Endodermal cell (in vitro differentiated cells): ENCODE data around the gene RXRA. TPM values are rescaled to one million over a fixed set of nuclear protein-coding genes. Genes with fewer than 3 reads are reported as not detected.

Experiments used
- DNase-seq: peaks from one replicate; pipeline ENCODE4 v3.0.0-alpha.2; 2017
- H3K27ac ChIP-seq: 2 replicates; pipeline ENCODE4 v1.5.1; 2013; ENCODE audit warnings: mild to moderate bottlenecking, low read depth, low read length, moderate library complexity
- H3K27me3 ChIP-seq: 2 replicates; pipeline ENCODE4 v1.6.1; 2013; ENCODE audit warnings: mild to moderate bottlenecking, low read length, moderate library complexity; ENCODE audit not compliant: insufficient read depth, control insufficient read depth, poor library complexity, severe bottlenecking
- H3K36me3 ChIP-seq: 2 replicates; pipeline ENCODE4 v1.7.0; 2013; ENCODE audit warnings: mild to moderate bottlenecking, low read length, moderate library complexity; ENCODE audit not compliant: control insufficient read depth, insufficient read depth
- H3K4me1 ChIP-seq: one replicate; pipeline ENCODE4 v1.7.0; 2013; ENCODE audit warnings: low read length; ENCODE audit not compliant: control insufficient read depth, insufficient read depth
- H3K4me3 ChIP-seq: 2 replicates; pipeline ENCODE4 v1.5.1; 2013; ENCODE audit warnings: mild to moderate bottlenecking, low read length, moderate library complexity
- H3K9ac ChIP-seq: 2 replicates; pipeline ENCODE4 v1.6.1; 2013; ENCODE audit warnings: mild to moderate bottlenecking, low read length, moderate library complexity; ENCODE audit not compliant: poor library complexity, severe bottlenecking; ENCODE audit errors: extremely low read depth
- H3K9me3 ChIP-seq: 2 replicates; pipeline ENCODE4 v1.6.1; 2013; ENCODE audit warnings: mild to moderate bottlenecking, low read length, moderate library complexity; ENCODE audit not compliant: control insufficient read depth
- H3K27ac Mint-ChIP-seq: 2 replicates; pipeline ENCODE4 v1.8.0; 2020; ENCODE audit warnings: mixed read lengths
- H3K27me3 Mint-ChIP-seq: 2 replicates; pipeline ENCODE4 v1.8.0; 2021; ENCODE audit warnings: mild to moderate bottlenecking, mixed read lengths; ENCODE audit not compliant: insufficient read depth
- H3K36me3 Mint-ChIP-seq: 2 replicates; pipeline ENCODE4 v1.8.0; 2020; ENCODE audit warnings: low read depth, mixed read lengths
- H3K4me1 Mint-ChIP-seq: 2 replicates; pipeline ENCODE4 v1.8.0; 2020; ENCODE audit warnings: mixed read lengths
- H3K4me3 Mint-ChIP-seq: 2 replicates; pipeline ENCODE4 v1.8.0; 2020; ENCODE audit warnings: mild to moderate bottlenecking, moderate library complexity, mixed read lengths
- H3K9me3 Mint-ChIP-seq: 2 replicates; pipeline ENCODE4 v1.8.0; 2020; ENCODE audit warnings: mild to moderate bottlenecking, mixed read lengths
- WGBS, 2 experiments: methylation state at CpG; one replicate each; pipeline versions ENCODE4 v1.1.5 to v1.1.7; 2013; ENCODE audit warnings: missing lambda C conversion rate in 2 of 2, mixed read lengths in 1 of 2; ENCODE audit not compliant: insufficient coverage in 1 of 2, insufficient read length in 1 of 2; 5-methylcytosine and 5-hydroxymethylcytosine counted together
- total RNA-seq, 2 donors: library from RNA; stranded (reverse); fragmentation: NEBNext Ultra II Directional in 1 of 2; extraction: Animal tissue kit (Norgen Biotek cat#: 25700) in 1 of 2; gene quantifications; 2 replicates in 1 of 2; 3 replicates in 1 of 2; pipeline ENCODE4 v1.2.1, GENCODE V29; 2021
- TF ChIP-seq, protein P1 (sequence below): fragments of 200-600 bp; sonication (generic); conservative IDR thresholded peaks from 2 replicates; pipeline ENCODE4 v1.5.0; 2021; ENCODE audit warnings: antibody characterized with exemption, mild to moderate bottlenecking

The RXRA gene
- total RNA-seq, 2 donors from 2014 or later = 58.3 to 70.6 TPM

DNA sequence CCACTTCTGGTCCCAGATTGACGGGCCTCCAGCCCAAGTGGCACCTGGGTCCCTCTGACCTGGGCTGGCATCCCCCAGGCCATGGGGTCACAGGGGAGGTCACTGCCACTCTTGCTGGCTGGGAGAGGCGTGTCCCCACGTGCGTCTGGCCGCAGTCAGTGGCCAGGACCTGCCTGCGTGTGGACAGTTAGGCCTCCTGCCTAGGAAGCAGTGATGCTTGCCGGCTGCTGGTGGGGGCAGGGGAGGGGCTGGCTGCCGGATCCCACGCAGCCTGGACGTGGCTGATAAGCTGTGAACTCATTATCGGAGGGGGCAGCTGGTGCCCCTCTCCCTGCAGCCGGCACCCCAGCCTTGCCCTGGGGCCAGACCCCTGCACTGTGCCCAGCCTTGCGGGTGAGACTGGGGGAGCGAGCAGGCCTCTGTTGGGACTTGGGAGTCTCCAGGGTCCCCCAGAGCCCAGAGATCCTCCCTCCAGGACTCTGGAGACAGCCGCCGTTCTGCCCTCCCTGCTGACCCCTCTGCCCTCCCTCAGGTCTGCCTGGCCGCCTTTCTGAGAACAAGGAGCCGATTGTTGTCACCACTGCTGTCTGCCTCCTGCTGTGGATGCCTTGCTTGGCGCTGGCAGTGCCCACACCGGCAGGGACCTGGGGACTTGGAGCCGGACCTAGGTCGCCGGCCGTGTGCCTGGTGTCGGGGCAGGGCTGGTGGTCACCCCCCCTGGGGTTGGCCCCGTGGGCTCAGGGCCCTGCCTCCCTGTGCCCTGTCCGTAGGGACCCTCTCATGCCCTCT lies 12.3 kb downstream of the RXRA start:
- TF ChIP-seq, protein P1, sequence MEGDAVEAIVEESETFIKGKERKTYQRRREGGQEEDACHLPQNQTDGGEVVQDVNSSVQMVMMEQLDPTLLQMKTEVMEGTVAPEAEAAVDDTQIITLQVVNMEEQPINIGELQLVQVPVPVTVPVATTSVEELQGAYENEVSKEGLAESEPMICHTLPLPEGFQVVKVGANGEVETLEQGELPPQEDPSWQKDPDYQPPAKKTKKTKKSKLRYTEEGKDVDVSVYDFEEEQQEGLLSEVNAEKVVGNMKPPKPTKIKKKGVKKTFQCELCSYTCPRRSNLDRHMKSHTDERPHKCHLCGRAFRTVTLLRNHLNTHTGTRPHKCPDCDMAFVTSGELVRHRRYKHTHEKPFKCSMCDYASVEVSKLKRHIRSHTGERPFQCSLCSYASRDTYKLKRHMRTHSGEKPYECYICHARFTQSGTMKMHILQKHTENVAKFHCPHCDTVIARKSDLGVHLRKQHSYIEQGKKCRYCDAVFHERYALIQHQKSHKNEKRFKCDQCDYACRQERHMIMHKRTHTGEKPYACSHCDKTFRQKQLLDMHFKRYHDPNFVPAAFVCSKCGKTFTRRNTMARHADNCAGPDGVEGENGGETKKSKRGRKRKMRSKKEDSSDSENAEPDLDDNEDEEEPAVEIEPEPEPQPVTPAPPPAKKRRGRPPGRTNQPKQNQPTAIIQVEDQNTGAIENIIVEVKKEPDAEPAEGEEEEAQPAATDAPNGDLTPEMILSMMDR = no peak
- Mint-ChIP-seq H3K9me3 (no peaks in the 10 kb centered on the region), H3K36me3 (no peaks in the 10 kb centered on the region), H3K27ac (no peak overlapping the region), H3K4me3 (no peak overlapping the region), H3K27me3 (no peaks in the 10 kb centered on the region), H3K4me1 (peaks cover 15% of the 10 kb centered on the region)
- H3K36me3 ChIP-seq = no peaks in the 10 kb centered on the region
- 85 to 89% methylated on average over 20 to 27 of the region's 27 CpGs for WGBS, 2 experiments
- no peaks in the 10 kb centered on the region for H3K9me3 ChIP-seq
- DNase-seq = no peak
- no peak overlapping the region for H3K4me3 ChIP-seq
- no peaks in the 10 kb centered on the region for H3K27me3 ChIP-seq
- peak overlapping the region; percentile 12 for H3K27ac ChIP-seq
- H3K4me1 ChIP-seq = no peaks in the 10 kb centered on the region
- no peak overlapping the region for H3K9ac ChIP-seq

DNA sequence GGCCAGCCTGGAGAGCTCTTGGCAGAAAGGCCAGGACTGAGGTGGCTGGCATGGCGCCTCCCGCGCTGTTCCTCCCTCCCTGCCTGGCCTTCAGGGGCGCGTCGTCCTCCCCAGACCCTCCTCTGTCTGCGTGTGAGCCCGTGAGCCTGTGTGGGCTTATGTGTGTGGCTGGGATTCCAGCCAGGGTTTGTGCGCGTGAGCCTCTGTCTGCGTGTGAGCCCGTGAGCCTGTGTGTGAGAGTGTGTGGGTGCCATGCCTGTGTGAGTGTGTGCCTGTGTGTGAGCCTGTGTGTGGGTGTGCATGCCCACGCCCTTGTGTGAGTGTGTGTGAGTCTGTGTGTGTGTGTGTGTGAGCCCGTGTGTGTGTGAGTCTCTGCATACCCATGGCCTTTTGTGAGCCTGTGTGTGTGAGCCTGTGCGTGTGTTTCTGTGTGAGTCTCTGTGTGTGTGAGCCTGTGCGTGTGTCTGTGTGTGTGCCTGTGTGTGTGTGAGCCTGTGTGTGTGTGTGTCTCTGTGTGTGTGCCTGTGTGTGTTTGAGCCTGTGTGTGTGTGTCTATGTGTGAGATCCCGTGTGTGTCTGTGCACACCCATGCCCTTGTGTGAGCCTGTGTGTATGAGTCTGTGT lies 13.0 kb downstream of the RXRA start:
- TF ChIP-seq, protein P1 = no peak
- 83 to 91% methylated on average over 6 to 17 of the region's 17 CpGs for WGBS, 2 experiments
- Mint-ChIP-seq H3K4me3 (no peak overlapping the region), H3K4me1 (peaks cover 15% of the 10 kb centered on the region), H3K36me3 (no peaks in the 10 kb centered on the region), H3K9me3 (no peaks in the 10 kb centered on the region), H3K27me3 (no peaks in the 10 kb centered on the region), H3K27ac (no peak overlapping the region)
- Histone ChIP-seq H3K4me3 (no peak overlapping the region), H3K36me3 (no peaks in the 10 kb centered on the region), H3K9ac (no peak overlapping the region), H3K27ac (peak overlapping the region; percentile 12), H3K4me1 (no peaks in the 10 kb centered on the region), H3K9me3 (no peaks in the 10 kb centered on the region), H3K27me3 (no peaks in the 10 kb centered on the region)
- DNase-seq = no peak

DNA sequence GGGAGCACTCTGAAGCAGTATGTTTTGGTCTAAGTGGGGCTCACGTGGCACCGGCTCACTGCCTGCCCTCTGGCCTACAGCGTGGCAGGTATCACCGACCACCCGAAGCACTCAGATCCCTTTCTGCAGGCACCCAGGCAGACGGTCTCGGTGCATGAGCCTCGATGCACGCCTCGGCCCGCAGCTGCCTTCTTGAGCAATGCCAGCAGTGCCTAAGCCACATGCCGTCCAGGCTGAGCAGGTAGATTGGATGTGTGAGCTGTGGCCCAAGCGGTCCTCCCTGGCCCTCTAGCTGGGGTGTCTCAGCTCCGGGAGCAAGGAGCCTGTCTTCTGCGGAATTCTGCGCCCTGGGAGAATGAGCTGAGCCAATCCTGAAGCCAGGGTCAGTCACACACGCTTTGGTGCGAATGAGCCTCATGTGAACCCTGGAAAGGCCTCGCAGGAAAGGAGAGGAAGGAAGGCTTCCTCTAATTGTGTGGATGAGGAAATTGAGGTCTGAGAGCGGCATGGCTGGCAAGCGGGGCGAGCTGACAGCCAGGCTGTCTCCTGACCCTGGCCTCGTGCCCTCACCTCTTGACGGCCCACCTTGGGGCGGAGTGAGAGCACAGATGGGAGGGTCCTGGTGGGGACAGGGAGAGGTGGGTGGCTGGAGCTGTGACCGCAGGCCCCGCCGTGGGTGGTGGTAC lies 14.4 kb downstream of the RXRA start:
- no peaks in the 10 kb centered on the region for H3K9me3 ChIP-seq
- H3K36me3 Mint-ChIP-seq = no peaks in the 10 kb centered on the region
- H3K27ac Mint-ChIP-seq = no peak overlapping the region

More for the DNA sequence above, 14.4 kb downstream of the RXRA start:
- Mint-ChIP-seq H3K9me3 (no peaks in the 10 kb centered on the region), H3K4me3 (no peak overlapping the region), H3K4me1 (peaks cover 8% of the 10 kb centered on the region), H3K27me3 (no peaks in the 10 kb centered on the region)
- Histone ChIP-seq H3K27me3 (no peaks in the 10 kb centered on the region), H3K4me1 (no peaks in the 10 kb centered on the region), H3K4me3 (no peak overlapping the region), H3K36me3 (no peaks in the 10 kb centered on the region), H3K27ac (no peak overlapping the region), H3K9ac (no peak overlapping the region)
- 94% methylated on average over 14 to 28 of the region's 28 CpGs for WGBS, 2 experiments
- TF ChIP-seq, protein P1 = no peak
- DNase-seq = no peak
